GM12864 (cell line): ENCODE measurements around the gene FLRT1.

Source experiments
- DNase-seq: peaks from one replicate; pipeline ENCODE4 v3.0.0-alpha.2; 2011; ENCODE audit warnings: low read depth
- H3K4me3 ChIP-seq: 2 replicates; pipeline ENCODE4 v1.5.1; 2011; ENCODE audit warnings: mild to moderate bottlenecking, low read depth, low read length, control low read depth
- CTCF ChIP-seq: IDR thresholded peaks from 2 replicates; pipeline ENCODE4 v1.5.1; 2011; ENCODE audit warnings: low read depth, mild to moderate bottlenecking, moderate library complexity, low read length, control low read depth, inconsistent platforms; ENCODE audit errors: missing control alignments

The FLRT1 gene

DNA sequence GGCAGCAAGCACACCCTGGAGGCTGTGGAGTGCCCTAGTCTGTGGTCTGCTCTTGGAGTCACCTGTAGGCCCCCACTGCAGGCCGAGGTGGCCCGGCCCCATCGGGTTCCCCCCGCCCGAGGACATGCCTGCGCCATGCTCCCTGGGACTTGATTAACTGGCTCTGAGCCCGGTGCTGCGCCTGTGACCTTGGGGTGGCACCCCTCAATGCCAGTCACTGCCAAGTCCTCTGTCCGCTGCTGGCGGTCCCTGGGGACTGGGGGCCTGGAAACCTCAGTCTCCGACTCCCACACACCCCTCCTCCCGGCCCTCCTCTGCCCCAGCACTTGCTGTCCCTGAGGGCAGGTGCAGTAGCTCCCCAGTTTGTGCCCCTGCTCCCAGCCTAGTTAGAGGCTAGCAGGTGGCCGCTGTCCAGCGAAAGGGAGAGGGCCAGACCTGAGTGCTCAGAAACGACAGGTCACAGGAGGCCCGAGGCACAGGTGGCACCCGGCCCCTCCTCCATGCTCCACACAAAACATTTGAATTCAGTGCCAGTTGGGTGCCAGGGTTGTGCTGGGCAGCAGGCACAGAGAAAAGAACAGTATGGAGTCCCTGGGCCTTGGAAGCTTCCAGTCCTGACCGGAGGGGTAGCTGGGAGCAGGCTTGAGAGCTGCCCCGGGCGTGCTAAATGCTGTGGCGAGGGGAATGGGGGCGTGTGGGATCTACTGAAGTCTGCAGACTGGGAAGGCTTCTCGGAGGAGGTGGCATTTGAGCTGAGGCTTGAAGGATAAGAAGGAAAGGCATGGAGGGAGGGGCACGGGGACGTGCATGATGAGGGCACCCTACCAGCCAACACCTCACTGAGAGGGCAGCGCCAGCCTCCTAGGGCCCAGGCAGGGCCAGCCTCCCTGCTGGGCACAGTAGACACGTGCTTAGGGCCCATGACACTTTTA is 16.4 kb upstream of the FLRT1 start:
- no peak for DNase-seq
- no peak for TF ChIP-seq CTCF
- H3K4me3 ChIP-seq: no peak overlapping the region

- no peak overlapping the region for H3K4me3 ChIP-seq
- DNase-seq: no peak
- no peak for TF ChIP-seq CTCF
Observed at GRCh38 chr11:64020976-64021756, 14.6 kb upstream of the FLRT1 start.

DNA sequence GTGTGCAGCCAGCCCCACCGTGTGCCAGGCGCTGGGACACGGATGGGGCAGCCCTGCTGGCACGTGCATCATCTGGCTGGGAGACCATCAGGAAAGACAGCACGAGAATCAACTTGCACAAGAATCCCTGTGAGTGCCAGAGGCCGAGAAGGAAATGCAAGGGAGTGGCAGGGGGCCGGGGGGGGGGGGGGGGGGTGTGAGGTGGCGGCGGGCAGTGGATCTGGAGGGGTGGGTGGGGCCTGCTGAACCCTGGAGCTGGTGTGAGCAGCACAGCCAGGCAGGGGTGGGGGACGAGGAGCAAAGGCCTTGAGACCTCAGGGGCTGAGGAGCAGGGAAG is 14.0 kb upstream of the FLRT1 start:
- H3K4me3 ChIP-seq: no peak overlapping the region
- no peak for DNase-seq
- no peak for TF ChIP-seq CTCF

- H3K4me3 ChIP-seq: no peak overlapping the region
- TF ChIP-seq CTCF: no peak
- no peak for DNase-seq
Observed at GRCh38 chr11:64022125-64022784, 13.5 kb upstream of the FLRT1 start.

DNA sequence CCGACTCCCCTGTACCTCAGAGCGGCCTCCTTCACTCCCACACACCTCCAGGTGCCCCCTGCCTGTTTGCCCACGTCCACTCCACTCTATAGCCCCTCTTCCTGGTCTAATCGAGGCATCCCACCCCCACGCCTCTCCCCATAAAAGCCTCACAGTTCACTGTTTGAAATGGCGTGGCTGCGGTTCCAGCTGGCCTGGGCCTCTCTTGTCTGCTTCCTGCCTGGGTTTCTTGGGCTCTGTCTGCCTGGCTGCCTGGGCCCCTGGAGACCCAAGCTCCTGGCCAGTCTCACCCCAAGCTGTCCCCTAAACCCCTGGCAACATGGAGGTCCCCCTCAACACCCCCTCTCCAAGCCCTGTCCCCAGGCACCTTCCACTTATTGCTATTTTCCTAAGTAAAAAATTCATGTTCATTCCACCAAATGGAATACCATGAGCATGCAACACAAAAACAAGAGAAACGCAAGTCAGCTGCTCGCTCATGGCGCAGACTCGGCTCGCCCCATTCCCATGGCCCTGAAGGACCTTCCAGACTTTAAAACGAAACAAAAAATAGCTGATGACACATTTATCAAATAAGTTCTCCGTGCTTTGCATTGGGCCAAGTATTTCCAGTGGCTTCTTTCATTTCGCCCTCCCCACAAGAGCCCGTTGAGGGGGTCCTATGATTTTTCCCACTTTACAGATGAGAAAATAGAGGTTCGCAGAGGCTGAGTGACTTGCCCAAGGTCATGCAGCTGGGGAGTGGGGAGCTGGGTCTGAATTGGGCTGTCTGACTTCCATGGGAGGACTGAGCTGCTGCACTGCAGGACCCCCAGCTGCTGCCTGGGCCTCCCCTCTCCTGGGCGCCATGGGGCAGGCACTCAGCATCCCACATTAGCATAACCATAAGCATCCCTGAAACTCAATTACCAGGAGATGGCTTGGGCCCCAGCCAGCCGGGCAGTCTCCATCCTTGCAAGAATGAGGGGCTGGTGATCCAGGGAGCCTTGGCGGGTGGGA is 11.7 kb upstream of the FLRT1 start:
- no peak for DNase-seq
- TF ChIP-seq CTCF: no peak
- no peak overlapping the region for H3K4me3 ChIP-seq

GRCh38 chr11:64025205-64025604 is 10.5 kb upstream of the FLRT1 start:
- no peak for TF ChIP-seq CTCF
- DNase-seq: no peak
- no peak overlapping the region for H3K4me3 ChIP-seq
